Endothelial cell of umbilical vein (primary cell): ENCODE data around the gene LRRIQ1.

Source experiments
- EZH2 ChIP-seq: IDR thresholded peaks from 2 replicates; pipeline ENCODE4 v1.6.1; 2012; ENCODE audit warnings: borderline replicate concordance, low read depth, mild to moderate bottlenecking, moderate library complexity, low read length, inconsistent platforms; ENCODE audit not compliant: severe bottlenecking
- TF ChIP-seq, protein P1 (sequence below), 2 donors: IDR thresholded peaks; 1 replicate in 1 of 2; 2 replicates in 1 of 2; pipeline ENCODE4 v1.5.1; 2011; ENCODE audit warnings: low read length in 2 of 2, mild to moderate bottlenecking in 2 of 2, moderate library complexity in 2 of 2, control low read depth in 1 of 2, inconsistent platforms in 1 of 2, low read depth in 1 of 2; ENCODE audit not compliant: insufficient read depth in 1 of 2; ENCODE audit errors: extremely low read depth in 1 of 2

DNA sequence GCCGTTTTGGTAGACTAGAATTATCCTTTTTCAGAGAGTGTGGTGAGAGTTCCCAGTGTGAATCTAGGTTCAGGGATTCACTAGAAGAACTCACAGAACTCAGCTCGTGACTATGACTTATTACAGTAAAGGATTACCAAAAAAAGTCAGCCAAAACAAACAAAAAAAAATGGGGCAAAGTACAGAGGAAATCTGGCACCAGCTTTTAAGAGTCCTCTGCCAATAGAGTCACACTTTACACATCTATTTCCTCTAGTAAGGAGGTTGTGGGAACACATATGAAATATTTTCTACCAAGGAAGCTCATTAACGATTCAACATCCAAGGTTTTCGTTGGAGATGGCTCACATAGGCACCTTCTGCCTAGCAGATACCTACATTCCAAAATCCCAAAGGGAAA, 28.3 kb upstream of the LRRIQ1 start:
- no peak for TF ChIP-seq EZH2
- TF ChIP-seq, protein P1, sequence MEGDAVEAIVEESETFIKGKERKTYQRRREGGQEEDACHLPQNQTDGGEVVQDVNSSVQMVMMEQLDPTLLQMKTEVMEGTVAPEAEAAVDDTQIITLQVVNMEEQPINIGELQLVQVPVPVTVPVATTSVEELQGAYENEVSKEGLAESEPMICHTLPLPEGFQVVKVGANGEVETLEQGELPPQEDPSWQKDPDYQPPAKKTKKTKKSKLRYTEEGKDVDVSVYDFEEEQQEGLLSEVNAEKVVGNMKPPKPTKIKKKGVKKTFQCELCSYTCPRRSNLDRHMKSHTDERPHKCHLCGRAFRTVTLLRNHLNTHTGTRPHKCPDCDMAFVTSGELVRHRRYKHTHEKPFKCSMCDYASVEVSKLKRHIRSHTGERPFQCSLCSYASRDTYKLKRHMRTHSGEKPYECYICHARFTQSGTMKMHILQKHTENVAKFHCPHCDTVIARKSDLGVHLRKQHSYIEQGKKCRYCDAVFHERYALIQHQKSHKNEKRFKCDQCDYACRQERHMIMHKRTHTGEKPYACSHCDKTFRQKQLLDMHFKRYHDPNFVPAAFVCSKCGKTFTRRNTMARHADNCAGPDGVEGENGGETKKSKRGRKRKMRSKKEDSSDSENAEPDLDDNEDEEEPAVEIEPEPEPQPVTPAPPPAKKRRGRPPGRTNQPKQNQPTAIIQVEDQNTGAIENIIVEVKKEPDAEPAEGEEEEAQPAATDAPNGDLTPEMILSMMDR (IDR thresholded peaks at IDR 0.05; ENCODE audit: extremely low read depth in 1 of 2, insufficient read depth in 1 of 2, low read depth in 1 of 2, low read length in 2 of 2), result no peak
